ENCODE measurements around the gene COL4A2.

COL4A2 gene

DNA sequence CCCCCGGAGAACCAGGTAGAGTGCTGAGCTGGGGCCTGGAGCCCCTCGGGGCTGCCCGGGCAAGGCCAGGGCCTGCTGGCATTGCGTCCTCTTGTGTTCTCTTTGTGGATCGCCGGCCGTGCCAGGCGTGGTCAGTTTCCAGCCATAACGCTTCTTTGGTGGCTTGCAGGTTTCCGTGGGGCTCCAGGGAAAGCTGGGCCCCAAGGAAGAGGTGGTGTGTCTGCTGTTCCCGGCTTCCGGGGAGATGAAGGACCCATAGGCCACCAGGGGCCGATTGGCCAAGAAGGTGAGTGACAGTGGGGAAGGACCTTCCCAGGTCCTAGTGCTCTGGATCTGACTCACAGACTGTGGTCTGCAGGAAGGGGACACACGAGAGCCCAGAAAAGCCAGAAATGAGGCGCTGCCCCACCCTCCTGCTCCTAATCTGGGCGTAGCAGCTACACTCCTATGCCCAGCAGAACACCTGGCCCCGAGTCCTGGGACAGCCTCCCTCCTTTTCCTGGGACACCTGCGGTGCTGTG is 197.0 kb downstream of the COL4A2 start:
- DNase-seq: no peak

GRCh38 chr13:110505594-110505993 is 198.5 kb downstream of the COL4A2 start:
- no peak for DNase-seq

GRCh38 chr13:110506396-110506795 is 199.3 kb downstream of the COL4A2 start:
- no peak for DNase-seq

DNA sequence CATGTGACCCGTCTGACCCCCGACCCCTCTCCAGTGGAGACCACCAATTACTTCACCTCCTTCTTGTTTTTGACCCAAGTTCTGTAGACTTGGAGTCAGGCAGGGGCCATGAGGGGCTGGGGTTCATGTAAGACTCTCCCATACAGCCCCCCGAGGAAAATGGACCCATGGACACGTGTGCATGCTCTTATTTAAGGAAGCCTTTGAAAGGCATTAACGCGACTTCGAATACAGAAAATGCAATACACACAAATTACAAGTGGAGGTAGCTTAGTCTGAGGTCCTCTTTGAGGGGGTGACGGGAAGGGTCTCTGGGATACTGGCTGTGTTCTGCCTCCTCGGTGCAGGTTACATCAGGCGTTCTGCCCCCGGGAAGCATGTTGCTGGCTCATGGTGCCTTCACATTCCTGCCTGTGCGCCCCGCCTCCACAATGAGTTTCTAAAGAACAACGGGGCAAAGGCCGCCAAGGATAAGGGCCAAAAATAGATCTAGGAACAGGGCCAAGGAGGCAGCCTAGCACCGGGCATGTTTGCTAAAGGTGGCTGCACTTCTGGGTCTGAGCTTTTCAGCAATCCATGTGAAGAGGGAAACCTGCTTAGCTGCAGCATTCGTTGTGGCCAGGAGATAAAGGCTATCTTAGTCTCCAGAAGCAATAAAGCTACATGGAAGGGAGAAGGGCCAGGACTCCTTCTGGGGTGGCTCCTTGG is 199.9 kb downstream of the COL4A2 start:
- DNase-seq: no peak

DNA sequence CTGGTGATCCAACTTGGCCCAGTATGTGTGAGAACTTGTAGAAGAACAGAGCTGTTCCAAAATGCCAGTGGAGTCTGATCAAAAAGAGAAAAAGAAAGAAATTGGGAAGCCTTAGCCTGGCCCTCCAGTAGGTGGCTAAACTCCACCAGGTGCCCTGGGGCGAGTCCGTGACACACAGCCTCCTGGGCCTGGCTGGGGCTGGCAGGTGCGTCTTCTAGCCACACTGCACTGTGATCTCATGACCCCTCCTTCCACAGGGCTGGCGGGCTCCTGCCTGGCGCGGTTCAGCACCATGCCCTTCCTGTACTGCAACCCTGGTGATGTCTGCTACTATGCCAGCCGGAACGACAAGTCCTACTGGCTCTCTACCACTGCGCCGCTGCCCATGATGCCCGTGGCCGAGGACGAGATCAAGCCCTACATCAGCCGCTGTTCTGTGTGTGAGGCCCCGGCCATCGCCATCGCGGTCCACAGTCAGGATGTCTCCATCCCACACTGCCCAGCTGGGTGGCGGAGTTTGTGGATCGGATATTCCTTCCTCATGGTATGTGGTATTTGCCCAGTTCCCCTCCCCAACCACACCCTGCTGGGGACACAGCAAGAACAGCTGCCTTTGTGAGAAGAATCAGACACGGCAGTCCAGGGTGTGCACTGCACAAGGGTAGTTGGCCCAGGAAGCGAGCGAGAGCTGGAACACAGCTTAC is 200.7 kb downstream of the COL4A2 start:
- DNase-seq: no peak

GRCh38 chr13:110509478-110509926 is 202.4 kb downstream of the COL4A2 start:
- no peak for DNase-seq

GRCh38 chr13:110509971-110510786 is 203.1 kb downstream of the COL4A2 start:
- no peak for DNase-seq

GRCh38 chr13:110511509-110512181 is 204.6 kb downstream of the COL4A2 start:
- DNase-seq: no peak

DNA sequence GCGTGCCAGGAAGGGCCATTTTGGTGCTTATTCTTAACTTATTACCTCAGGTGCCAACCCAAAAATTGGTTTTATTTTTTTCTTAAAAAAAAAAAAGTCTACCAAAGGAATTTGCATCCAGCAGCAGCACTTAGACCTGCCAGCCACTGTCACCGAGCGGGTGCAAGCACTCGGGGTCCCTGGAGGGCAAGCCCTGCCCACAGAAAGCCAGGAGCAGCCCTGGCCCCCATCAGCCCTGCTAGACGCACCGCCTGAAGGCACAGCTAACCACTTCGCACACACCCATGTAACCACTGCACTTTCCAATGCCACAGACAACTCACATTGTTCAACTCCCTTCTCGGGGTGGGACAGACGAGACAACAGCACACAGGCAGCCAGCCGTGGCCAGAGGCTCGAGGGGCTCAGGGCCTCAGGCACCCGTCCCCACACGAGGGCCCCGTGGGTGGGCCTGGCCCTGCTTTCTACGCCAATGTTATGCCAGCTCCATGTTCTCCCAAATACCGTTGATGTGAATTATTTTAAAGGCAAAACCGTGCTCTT is 205.2 kb downstream of the COL4A2 start:
- no peak for DNase-seq

DNA sequence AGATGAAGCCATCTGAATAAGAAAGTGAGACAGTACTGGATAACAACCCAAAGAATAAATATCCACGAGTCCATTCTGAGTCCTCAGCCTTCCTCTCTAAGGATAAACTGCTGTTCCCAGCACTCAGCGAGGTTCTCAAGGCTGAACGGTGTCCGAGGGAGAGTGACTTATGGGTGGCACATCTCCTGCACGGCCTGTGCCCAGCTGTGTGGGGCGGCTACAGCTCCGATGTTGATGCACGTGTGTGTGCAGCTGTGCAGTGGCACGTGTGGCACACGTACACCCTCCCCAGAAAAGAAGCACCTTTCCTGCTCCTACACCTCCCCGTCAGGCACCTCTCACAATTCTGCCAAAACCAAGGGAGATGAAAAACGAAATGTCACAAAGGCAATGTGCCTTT is 209.4 kb downstream of the COL4A2 start:
- DNase-seq: no peak

DNA sequence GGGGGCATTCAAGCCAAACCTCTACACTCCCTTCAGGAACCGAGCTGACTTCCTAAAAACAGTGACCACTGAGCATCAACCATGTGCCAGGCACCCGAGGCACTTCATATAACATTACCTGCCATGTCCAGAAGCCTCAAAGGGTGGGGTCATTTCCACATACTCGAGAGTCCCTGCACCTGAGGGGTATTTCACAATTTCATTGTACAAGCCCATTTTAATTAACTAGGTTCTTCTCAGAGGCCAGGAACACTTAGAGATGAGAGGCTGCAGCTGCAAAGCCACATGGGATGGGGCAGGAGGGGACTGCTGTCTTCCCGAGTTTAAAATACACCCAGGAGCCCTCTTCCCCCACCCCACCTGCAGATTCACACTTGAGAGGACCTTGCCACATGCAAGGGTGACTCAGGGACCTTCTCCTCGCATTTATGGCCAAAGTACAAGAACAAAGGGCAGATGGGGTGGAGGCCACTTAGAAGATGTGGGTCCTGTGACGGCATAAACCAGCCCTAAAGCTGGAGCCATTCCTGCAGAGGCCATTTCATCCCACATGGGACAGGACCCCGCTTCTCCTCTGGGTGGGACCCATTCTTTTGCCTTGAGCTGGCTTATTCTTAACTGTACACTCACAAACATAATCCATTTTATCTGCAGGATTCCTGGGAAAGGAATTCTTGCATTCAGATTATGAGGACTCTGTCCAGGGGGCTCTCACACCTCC is 210.6 kb downstream of the COL4A2 start:
- no peak for DNase-seq

- no peak for DNase-seq
Measured at GRCh38 chr13:110518226-110518525, 211.1 kb downstream of the COL4A2 start.

DNA sequence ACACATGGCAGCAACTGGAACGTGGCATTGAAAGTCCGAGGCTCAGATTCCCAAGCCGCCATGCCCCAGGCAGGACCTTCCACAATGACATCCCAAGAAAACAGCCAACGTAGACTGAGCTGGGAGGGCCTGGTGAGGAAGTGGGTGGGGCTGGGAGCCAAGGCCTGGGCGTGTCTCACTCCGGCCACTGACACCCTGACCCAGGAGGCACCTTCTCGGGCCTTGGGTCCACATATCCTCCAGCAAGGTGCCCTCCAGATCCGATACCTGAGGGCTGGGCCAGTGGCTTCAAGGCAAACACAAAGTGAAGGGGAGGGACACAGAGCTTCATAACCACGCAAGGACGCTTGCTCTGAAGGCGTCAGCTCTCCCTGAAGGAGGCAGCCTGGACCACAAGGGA is 211.5 kb downstream of the COL4A2 start:
- DNase-seq: no peak

DNA sequence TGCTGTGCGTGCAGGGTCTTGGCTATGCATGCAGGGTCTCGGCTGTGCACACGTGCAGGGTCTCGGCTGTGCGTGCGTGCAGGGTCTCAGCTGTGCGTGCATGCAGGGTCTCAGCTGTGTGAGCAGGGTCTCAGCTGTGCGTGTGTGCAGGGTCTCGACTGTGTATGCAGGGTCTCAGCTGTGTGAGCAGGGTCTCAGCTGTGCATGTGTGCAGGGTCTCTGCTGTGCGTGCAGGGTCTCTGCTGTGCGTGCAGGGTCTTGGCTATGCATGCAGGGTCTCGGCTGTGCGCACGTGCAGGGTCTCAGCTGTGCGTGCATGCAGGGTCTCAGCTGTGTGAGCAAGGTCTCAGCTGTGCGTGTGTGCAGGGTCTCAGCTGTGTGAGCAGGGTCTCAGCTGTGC is 212.0 kb downstream of the COL4A2 start:
- DNase-seq: no peak

DNA sequence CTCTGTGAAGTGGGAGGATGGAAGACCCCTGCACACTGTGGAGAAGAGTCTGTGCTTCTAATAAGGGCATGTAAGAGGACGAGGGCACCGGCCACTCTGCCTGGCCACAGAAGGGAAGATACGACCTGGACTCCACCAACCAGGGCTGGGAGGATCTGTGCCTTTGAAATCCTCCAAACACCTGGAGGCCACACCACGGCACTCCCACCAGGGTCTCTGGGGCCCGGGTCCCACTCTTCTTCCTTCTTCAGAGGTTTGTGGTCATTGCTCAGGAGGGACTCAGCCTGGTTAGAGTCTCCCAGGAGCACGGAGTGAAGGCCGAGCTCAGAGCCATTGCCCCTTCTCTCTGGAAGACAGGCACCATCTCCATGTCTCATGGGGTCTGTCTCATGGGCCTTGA is 212.4 kb downstream of the COL4A2 start:
- no peak for DNase-seq

DNA sequence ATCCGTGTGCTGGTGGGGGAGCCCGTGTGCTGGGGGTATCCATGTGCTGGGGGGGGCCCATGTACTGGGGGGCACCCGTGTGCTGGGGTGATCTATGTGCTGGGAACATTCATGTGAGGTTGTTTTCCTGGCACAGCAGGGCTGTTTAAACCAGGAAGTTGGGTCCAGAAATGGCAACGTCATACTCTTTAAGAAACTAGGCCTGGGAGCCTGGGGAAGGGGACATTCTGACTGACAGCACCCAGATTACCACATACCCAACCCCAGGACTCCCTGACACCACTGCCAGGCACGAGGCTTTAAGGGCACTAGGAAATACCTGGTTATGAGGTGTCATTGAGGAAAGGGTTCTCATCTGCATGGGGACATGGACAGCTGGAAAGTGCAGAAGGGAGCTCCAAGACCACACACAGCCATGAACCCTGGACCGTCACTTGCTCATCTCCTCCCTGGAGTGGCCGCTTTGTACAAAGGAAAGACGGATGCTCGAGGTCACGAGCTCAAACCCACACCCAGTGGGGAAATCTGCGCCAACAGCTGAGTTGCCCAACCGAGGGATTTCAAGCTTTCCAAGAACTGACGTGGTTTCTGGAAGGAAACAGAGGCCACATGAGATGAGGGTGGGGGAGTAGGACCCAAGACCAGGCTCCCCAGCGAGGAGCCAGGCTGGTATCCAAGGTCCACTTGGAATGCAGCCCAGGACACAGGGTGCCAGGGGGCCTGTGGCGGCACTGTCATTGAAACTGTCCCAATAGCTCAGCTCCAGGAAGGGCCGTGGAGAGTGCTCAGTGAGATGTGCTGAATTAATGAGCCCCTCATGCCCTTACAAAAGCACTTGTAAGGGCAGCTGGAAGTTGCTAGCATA is 213.6 kb downstream of the COL4A2 start:
- DNase-seq: no peak

DNA sequence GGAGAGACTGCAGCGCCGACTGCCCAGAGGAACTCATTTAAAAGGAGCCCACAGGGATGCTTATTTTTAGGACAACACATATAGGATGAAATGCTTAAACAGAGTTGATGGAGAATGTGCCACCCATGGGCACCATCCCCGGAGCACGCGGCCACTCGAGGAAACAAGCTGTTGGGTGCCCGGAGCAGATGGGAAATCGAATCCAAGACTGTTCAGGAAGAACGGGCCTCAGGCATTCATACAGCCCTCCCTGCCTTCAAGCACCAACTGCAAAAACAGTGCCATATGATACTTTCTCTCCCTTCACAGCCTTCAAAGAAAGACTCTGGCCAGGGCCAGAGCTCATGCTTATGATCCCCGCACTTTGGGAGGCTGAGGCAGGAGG is 214.2 kb downstream of the COL4A2 start:
- DNase-seq: no peak

DNA sequence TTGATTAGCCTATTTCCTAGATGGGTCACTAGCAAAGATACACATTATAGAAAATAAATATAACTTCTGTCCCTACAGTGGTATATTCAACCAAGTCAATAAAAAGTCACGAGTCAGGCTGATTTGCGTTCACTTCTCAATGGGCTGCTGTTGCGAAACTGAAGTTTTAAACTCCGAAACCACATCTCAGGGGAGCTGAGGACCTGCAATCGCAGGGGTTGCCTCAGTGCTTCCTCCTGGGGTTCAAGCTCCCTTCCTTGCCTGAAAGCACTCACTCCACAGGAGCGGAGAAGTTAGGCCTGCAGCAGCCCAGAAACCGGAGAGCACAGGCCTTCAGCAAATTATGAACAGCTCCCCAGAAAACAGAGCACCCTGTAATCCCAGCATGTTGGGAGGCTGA is 214.9 kb downstream of the COL4A2 start:
- DNase-seq: no peak

DNA sequence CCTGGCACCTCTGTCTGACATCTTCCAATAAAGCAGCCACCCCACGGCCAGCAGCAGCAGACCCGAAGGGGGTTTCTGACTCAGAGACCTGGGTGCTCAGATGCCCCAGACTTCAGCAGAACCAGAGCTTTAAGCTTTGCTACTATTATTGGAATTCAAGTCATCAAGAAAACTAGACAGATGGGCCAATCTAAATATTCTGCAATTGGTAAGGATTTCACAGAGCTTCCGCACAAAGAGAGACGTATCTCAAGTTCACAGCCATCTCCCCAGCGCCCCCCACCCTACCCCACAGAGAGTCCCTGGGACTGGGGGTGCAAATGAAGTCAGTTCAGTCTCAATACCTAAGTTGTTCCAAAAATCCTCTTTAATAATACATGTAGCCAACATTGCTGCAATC is 215.6 kb downstream of the COL4A2 start:
- no peak for DNase-seq

DNA sequence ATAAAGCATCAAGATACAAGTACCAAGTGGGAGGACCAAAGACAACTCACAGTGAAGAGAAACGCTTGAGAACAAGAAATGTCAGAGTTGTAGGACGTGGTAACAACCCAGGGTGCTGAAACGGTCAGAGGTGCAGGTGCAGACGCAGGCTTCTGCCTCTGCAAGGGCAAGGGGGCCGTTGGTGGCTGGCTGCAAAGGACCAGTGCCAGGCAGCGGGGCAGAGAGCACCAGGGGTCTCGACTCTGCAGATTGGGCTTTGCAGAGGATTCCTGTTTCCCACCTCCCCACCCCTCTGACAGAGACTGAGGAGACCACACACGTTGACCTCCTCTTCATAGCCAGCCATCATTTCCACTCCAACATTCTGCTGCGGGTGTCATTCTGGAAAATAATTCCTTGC is 216.1 kb downstream of the COL4A2 start:
- DNase-seq: no peak

DNA sequence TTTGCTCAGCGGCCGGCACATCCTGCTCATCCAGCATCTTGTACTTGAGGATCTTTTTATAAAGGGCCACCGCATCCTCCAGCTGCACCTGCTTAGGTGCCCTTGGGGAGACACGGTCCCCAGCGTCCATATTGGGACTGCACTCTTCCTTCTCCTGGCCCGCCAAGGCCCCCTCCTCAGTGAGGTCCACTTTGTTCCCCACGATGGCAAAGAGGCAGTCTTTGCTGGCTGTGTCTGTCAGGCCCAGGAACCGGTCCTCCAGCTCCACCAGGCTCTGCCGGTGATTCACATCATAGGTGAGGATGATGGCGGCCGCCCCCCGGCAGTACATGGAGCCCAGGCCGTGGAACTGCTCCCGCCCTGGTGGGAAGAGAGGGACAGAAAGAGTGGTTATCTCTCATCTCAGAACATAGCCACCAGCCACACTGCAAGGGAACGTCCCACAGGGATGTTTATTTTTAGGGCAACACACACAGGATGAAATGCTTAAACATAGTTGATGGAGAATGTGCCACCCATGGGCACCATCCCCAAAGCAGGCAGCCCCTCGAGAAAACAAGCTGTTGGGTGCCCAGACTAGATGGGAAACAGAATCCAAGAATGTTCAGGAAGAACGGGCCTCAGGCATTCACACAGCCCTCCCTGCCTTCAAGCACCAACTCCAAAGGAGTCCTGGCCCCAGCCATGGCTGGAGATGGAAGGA is 216.9 kb downstream of the COL4A2 start:
- DNase-seq: no peak

Data from activated CD4-positive, CD25-positive, alpha-beta regulatory T cell treated with anti-CD3 and anti-CD28 coated beads, Interleukin-2, amount 50 U/mL, for 72 hours (primary cell).